NOMO-1 treated with DMSO at 0.1 percent for 48 hours (cell line): ENCODE data around the gene SPOCK2.
A peak's percentile ranks its signal among the peaks of the same experiment; 100 is the strongest.

Source experiments
- DNase-seq: peaks from one replicate; lab custom pipeline; 2025; ENCODE audit not compliant: unreplicated experiment; lab: John Stamatoyannopoulos, UW

The SPOCK2 gene

GRCh38 chr10:72090326-72090725, 2.0 kb upstream of the SPOCK2 start:
- no peak for DNase-seq

- no peak for DNase-seq
These were observed 1.3 kb upstream of the SPOCK2 start for GRCh38 chr10:72089618-72090017.

GRCh38 chr10:72088889-72089575, 681 bp upstream of the SPOCK2 start:
- peak; percentile 59 for DNase-seq

- no peak for DNase-seq
These were observed 871 bp downstream of the SPOCK2 start for GRCh38 chr10:72087392-72087968.

GRCh38 chr10:72086466-72087391, 1.6 kb downstream of the SPOCK2 start:
- no peak for DNase-seq

GRCh38 chr10:72085864-72086465, 2.4 kb downstream of the SPOCK2 start:
- no peak for DNase-seq

GRCh38 chr10:72085166-72085565, 3.2 kb downstream of the SPOCK2 start:
- no peak for DNase-seq

- DNase-seq = no peak
These were observed 4.4 kb downstream of the SPOCK2 start for GRCh38 chr10:72083790-72084459.

- DNase-seq = no peak
These were observed 5.2 kb downstream of the SPOCK2 start for GRCh38 chr10:72082856-72083789.

- DNase-seq = no peak
These were observed 6.4 kb downstream of the SPOCK2 start for GRCh38 chr10:72081772-72082590.

- no peak for DNase-seq
These were observed 7.1 kb downstream of the SPOCK2 start for GRCh38 chr10:72081210-72081609.

GRCh38 chr10:72080042-72080975, 8.0 kb downstream of the SPOCK2 start:
- no peak for DNase-seq

GRCh38 chr10:72079356-72079755, 9.0 kb downstream of the SPOCK2 start:
- no peak for DNase-seq

GRCh38 chr10:72077275-72077990, 10.9 kb downstream of the SPOCK2 start:
- DNase-seq = no peak

GRCh38 chr10:72076756-72077155, 11.6 kb downstream of the SPOCK2 start:
- no peak for DNase-seq

- no peak for DNase-seq
These were observed 12.8 kb downstream of the SPOCK2 start for GRCh38 chr10:72075376-72076115.
